GM21515 (cell line): ENCODE results near the gene CZIB.

ENCODE experiments used
- ATAC-seq: cut with Tn5 transposase; IDR thresholded peaks from one replicate; pipeline ENCODE4 v1.9.1; 2021; ENCODE audit not compliant: unreplicated experiment

Gene CZIB

DNA sequence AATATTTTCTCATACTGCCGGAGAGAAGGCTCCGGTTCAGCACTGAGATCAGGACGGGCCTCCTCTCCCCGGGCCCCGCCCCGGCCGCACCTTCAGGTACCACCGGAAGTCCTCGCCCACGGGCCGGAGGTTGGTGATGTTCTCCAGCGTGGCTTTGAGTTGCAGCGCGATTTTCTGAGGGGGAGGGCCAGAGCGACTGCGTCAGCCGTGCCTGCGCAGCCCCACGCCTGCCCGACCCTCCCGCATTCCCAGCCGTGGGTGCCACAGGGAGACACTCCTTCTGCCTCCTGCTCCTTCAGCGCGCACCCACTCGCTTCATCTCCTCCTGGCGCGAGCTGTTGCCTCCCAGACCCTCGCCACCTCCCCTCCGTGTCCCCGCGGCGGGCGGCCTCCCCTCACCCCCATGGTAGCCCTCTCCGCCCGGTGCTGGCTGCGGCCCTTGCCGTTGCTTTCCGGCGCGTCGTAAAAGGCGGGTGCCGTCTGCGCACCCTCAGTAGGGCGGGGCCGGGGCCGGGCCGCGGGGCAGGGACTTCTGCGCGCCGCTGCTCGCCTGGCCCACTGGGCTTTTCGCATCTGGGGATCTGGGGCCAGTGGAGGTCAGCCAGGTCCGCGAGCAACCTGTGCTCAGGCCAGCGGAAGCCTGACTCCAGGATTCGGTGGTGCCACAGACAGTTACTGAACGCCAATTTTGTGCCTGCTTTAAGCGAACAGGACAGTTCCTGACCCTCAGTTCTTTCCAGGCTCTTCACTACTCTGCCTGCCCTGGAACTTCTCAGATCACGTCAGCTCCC is at the start of gene CZIB:
TSS of gene CZIB (minus strand) at position 464 of the 791 bp plus-strand sequence. CDS start at position 405, 59 bp downstream.
- peak; percentile 88 for ATAC-seq

DNA sequence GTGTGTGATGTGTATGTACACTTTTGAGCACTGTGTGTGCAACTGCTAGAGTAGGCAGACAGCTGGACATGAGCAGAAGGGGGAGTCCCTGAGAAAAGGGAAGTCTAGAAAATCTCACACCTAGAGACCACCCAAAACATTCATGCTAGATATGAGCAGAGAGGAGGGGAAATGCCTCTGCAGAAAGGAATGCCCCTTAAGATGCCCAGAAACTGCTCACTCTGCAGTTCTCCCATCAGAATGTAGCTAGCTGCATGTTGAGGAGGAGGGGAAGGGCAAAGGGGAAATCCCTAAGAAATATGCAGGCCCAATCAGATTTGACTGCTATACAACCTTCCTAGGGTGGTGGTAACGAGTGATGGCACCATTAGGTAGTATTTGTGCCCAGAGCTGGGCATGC is 49.7 kb upstream of the CZIB start:
- no peak for ATAC-seq

DNA sequence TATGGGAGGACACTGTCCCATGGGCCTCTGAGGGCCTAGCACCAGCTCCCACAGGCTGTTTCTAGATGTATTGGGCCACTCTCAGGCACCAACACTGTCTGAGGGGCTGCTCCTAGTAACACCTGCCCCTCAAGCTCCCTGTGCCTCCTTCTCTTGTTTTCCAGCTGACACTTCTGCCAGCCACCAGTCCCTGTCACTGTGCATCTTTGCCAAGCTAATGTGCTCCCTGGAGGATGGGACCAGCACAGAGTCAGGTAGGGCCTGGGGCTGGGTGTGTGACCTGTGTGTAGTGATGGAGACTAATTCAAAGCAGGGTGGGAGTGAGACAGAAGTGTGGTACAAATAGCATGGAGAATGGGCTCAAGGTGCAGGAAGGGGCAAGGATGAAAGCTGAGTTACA is 47.3 kb upstream of the CZIB start:
- no peak for ATAC-seq

DNA sequence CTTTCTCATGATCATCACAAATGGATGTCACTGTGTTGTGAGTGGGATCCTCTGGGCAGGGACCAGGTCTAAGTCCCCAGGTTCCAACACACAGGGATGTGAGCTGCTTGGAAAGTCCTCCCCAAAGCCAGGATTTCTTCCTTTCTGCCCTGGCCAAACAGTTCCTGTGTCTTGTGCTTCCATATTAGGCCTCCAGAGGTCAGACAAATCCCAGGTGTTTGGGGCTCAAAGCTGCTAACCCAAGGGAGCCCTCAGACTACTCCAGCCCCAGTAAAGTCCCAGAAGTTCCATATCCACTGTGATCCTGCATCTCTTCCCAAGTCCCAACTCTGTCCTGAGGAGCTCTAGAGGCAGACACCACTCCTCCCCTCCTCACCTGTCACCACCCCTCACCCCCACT is 45.6 kb upstream of the CZIB start:
- no peak for ATAC-seq

DNA sequence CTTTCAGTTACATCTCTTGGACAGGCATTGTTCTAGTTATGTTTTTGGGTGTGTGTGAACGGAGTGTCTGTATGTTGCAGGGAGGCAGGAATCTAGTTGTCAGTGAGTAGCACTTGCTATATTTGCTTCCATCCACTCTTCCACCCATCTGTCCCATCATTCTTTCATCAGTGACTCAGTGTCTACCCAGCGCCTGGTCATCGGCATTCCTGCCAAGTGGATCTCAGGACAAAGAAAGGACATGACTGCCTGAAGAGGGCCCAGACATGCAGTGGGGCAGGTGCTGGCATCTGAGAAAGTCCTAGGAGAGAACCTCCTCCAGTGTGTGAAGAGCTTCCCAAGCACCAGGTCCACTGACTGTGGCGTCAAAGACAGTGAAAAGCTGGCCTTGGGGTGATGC is 45.1 kb upstream of the CZIB start:
- ATAC-seq = no peak

DNA sequence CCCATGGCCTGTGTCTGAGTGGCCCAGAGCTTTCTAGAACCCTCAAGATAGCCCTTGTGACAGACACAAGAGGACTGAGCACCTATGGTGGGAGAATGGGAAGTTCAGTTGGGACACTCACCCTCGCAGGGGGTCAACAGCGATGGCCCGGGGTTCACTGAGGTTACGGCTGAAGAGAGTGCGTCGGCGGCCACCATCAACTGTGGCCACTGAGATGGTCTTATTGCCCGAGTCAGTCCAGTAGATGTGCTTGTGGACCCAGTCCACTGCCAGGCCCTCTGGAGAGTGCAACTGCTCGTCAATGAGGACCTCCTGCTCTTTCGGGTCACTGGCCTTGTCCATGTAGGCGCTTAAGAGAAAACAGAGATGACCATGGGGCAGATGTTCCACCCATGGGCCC is 43.6 kb upstream of the CZIB start:
- ATAC-seq = no peak

DNA sequence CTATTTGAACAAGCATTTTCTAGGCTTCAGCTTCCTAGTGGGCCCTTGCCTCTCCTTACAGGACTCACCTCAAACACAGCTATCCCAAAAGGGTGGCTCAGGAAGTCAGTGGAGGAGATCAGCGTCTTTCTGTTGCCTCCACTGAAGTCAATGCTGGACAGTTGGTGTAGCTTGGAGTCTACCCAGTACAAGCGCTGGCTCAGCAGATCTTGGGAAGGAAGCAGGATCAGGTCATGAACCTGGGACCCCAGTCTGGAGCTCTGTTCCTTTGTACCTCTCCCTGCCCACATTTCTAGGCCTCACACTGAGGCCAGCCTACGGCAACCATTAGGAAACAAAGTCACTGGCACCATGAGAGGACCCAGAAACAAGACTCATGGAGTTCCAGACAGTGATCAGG is 41.6 kb upstream of the CZIB start:
- ATAC-seq = no peak

DNA sequence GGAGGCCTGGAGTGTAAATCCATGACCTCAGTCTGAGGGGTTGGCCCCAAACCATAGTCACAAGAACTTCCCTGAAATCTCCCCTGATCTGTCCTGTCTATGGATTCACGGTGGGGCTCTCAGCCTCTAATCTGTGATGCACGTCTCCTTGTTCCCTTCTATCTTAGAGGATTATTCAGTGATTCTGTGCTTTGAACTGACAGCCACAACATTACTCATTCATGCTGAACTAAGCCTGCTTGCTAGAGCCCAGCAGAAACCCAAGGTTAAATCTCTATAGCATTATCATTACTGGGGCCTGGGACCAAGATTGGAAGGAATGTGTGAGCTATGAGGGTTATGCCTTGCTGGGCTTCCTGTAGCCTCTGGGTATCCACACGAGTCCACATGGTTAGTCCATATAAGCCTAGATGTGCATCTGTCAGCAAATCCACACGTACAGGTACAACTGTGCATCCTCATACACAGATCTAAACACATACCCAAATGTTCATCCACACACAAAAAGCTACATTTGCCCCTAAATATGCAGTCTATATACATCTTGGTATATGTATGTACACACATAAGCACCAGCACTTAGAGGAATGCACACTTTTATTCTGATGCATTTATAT is 40.3 kb upstream of the CZIB start:
- ATAC-seq = no peak

DNA sequence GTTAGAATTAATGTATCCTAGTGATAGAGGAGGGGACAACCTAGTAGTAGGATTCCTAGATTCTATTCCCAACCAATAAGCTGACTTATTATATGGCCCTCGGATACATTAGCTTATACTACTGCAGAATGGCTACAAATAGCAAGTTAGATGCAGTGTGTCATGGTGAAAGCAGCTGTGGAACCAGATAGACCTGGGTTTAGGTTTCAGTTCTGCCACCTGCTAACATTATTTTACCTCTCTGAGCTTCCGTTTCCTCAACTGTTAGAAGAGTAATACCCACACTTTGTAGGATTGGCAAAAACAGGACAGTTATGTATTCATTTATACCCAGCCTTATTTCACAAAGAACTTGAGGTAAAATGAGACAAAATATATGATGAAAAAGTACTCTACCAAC is 39.5 kb upstream of the CZIB start:
- ATAC-seq = no peak

DNA sequence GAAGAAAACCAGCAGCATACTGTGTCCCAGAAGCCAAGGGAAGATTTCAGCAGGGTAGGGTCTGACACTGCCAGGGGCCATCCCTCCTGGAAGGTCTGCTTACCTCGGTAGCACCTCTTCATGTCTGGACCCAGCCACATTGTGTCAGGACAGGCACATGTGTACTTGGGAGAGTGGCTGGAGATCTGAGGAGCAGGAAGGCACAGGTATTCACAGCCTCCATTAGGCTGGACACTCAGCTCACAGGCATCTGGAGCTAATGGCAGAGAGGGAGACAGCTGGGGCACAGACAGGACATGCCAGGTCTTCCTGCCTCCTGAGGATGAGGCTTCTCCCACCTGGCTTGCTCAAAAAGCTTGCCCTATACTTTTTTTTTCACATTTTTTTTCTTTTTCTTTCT is 37.8 kb upstream of the CZIB start:
- no peak for ATAC-seq

DNA sequence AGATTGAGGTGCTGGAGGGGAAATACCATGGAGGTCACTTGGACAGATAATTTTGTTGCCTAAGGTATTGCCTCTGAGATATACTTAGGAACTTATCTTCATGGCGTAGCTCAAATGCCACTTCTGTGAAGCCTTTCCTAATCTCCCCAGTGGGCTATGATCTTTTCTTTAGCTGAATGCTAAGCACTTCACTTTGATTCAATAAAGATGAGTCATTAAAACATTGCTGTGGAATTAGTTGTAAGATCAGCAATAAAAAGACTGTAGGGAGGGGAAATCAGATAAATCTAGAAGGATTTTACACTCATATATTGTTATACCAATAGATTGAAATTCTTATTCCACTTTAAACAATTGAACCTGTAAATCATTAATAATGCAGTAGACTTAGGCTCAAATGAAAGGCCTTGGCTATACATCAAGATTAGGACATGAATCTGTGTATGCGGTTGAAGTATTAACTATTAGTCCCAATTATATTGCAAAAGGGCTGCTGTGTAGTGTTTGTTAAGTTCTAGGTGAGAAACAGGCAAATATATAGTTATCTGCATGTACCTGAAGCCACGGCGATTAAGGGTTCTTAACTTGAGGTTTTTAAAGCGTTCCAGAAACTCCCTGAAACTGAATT is 37.1 kb upstream of the CZIB start:
- no peak for ATAC-seq

DNA sequence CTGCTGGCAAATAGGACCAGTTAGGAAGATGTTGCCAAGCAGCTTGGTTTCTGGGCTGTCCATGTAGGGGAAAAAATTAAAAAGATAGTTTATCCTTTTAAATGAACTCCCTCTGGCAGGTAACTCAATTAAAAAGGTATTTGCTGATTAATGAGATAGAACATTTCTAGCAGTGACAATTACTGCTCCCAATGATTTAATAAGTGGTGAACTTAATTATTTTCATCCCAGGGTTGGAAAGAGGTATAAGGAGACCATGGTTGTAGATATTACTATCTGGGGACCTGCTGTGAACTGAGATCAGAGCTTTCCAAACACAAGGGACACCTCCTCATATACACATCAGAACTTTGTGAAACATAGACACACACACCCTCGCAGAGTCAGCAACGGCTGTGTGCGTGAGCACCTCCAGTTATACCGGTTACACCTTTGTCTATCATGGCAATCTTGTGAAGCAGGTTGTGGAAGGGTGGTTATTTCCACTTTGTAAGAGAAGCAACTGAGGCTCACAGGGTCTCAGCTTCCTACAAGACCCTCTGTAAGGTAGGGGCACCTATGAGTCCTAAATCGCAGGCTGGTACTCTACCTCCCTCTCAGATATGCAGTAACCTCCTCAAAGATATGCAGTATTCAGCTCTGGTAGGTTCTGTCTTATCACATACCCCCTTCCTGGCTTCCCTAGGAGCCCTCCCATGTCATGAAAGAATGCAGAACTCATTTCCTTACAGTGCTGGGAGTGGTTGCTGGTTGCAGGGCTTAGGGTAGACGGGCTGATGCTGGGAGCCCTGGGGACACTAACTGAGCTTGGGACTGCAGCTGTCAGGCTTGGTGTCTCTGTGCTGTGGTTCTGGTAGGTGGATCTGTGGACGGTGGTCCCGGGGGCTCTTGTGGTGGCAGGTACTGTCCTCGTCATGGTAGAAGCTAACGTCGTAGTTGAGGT is 36.3 kb upstream of the CZIB start:
- no peak for ATAC-seq

DNA sequence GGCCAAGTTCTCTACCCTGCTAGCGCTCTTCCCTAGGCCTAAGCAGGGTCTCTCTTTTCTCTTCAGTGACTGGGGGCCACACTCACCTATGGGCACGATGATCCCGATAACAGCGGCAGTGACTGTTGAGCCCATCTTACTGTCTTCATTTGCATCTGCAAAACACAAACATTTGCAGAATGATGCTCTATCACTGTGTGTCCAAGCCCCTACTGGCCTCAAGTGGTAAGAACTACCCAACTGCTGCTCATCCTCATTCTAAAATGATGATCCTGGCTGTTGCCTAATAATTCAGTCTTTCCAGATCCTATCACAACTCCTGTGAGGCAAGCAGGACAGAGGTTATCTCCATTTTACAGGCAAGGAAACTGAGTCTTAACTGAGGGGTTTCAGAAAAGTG is 34.6 kb upstream of the CZIB start:
- ATAC-seq = no peak

DNA sequence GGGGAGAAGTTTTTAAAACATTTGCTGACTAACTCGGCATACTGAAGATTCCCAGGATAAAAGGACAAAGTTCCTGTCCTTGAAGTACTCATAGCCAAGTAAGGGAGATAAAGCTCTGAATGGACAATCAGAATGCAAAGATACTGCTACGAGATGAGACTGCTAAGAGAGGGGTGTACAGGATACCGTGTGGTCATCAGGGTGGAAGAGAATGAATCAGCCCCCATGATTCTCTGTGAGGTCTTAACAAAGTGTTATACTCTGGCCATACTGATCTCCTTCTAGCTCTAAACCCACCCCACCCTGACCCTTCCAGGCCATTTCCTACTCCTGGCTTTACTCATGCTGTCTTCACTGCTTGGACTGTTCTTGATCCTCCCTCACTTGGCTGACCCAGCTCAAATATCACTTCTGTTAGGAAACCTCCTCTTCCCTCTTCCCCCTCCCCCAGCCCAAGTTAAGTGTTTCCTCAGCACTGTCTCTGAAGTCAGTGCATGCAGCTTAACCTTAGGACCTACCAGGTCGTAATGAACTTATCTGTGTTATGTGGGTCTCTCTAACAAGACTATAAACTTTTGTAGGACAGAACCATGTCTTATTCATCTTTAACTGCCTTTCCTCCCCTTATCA is 33.7 kb upstream of the CZIB start:
- ATAC-seq = no peak

DNA sequence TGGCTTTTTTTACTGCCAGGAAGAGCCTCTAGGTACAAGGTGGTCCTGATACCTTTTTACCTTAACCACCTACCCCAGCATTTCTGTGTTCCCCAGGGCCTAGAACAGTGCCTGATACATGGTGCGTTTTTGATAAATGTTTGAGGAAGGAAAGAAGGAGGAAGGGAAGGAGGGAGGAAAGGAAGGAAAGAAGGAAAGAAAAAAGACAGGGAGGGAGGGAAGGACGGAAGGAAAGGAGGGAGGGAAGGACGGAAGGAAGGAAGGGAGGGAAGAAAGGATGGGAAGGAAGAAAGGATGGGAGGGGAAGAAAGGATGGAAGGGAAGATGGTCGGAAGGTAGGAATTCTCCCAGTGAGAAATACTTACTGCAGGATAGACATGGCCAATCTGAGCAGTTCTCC is 29.9 kb upstream of the CZIB start:
- ATAC-seq = no peak

DNA sequence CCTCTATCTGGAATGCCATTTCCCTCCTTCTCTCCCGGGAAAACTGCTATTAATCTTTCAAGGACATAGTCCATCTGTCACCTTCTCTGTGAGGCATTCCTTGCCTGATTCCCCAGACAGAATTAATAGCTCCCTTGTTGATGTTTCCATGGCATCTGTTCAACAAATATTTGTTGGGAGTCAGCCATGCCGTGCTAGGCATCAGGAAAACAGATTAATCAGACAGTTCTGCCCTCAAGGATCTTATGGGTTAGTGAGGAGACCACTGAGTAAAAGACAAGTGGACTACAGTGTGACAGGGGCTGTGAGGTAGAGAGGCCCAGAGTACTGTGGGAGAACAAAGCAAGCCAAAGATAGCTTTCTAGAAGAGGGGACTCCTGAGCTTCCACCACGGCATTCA is 29.3 kb upstream of the CZIB start:
- no peak for ATAC-seq

DNA sequence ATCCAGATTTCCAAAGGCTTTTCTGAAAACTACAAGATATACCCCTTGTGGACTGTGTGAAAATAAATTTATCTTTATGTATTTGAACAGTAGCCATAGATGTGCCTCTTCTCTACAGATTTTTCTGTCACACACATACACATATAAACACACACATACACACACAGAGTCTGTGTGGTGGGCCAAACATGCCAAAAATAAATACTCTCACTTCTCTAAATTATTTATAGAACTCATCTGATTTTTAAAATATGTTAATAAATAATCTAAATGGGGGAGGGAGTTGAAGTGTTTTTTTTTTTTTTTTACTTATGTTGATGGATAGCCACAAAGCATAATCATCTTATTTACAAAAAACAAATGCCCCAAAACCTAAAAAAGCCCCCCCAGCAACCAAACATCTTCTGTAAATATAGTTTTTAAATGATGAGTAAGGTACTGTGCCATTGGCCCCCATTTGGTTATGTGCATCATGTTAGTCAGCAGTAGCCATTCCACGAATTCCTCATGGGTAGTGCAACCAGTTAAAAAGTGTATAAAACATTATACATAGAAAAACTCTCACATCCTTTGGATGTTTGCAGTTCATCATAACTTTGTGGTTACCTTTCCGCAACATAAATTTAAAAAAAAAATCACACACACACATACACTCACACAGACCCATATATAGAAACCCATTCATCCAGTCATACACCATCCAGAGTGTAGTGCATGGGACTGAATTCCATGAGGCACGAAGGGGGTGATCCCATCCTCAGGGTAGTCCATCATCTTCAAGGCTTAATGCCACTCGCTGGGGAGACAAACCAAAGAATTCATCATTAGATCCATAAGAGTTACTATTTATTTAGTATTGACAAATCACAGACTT is 26.1 kb upstream of the CZIB start:
- ATAC-seq = no peak

DNA sequence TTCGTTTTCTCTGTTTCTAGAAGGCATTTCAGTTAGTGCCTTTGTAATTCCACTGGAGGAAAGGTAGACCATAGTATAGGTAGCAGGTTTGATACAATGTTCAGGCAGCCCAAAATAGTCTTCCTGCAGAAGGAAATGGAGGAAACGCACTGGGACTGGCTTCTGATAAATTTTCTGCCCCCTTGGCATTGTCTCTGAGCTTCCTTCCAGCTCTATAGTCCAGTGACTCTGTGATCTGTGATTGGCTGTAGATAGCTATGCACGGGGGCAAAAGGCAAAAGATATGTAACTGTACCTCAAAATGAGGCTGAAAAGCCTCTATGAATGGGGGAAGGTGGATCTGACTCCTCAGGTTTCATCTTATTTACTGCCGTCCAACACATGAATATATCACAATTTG is 23.7 kb upstream of the CZIB start:
- ATAC-seq = no peak

DNA sequence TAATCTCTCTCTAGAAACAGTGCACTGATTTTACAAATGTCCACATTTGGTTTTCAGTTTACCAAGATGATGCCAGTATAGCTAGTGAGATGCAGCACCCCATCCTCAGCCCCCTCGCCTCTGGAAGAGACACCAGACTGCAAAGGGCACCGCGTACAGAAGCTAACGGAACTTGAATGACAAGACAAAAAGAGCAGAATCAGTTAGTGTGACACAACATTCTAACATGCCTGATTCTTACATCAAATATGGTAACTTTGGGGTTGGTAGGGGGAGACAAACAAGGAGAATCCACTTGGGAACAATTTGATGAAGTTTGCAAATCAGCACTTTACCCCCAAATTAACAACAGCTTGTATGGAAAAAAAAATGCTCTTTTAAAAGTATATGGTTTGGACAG is 21.9 kb upstream of the CZIB start:
- no peak for ATAC-seq

DNA sequence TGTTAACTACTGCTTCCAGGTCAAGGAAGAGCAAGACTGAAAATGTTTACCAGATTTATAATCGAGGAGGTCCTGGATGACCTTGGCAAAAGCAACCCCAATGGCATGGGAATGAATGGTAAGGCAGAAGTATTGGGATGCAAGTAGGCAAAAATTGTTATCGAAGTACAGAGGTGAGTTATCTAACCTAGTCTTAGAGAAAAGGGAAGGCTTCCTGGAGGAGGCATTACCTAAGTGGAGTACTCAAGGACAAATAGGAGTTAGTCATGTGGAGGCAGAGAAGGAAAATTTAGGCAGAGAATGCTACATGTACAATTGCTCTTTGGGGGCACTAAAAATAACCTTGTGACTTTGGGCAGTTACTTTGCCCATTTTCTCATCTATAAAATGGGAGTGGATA is 21.4 kb upstream of the CZIB start:
- no peak for ATAC-seq
